GM21515 (cell line): Measurements from ENCODE around the gene NINJ1.
"Not testable (repeated sequence)": the region's sequence is repeated elsewhere in the genome, so short reads cannot be mapped to it uniquely, and the experiment has no call there.

Experiments
- ATAC-seq: cut with Tn5 transposase; IDR thresholded peaks from one replicate; pipeline ENCODE4 v1.9.1; 2021; ENCODE audit not compliant: unreplicated experiment

The NINJ1 gene

DNA sequence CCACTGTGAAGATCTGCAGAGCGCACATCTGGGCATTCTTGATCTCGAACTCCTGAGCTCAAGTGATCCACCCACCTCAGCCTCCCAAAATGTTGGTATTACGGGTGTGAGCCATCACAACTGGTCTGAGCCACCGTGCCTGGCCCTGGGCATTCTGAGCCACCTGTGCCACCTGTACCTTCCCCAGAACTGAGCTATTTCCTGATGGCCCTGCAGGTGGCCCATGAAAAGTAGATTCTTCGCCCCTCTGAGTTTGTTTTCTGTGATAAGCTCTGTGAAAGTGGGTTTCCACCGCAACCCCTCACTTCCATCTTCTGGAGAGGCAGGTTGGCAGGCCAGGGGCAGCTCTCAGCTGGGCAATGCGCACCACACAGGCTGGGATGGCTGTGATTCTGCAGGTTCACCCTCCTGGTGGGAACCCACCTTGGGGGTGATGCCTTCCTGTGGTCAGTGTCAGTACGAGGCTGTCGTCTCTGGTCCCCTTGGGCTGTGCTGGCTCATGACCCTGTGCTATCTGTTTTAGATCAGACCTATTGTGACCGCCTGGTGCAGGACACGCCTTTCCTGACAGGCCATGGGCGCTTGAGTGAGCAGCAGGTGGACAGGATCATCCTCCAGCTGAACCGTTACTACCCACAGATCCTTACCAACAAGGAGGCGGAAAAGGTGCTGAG lies 26.8 kb downstream of the NINJ1 start:
- ATAC-seq: no peak

DNA sequence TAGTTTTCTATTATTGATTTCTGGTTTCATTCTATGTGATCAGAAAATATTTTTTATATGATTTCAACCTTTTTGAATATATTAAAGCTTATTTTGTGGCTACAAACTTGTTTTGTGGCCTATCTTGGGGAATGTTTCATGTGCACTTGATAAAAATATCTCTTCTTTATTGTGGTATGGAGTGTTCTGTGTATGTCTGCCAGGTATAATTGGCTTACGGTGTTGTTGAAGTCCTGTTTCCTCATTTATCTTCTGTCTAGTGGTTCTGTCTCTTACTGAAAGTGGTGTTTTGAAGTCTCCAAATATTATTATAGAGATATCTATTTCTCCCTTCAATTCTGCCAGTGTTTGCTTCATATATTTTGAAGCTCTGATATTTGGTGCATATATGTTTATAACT lies 28.4 kb downstream of the NINJ1 start:
- ATAC-seq: no peak

DNA sequence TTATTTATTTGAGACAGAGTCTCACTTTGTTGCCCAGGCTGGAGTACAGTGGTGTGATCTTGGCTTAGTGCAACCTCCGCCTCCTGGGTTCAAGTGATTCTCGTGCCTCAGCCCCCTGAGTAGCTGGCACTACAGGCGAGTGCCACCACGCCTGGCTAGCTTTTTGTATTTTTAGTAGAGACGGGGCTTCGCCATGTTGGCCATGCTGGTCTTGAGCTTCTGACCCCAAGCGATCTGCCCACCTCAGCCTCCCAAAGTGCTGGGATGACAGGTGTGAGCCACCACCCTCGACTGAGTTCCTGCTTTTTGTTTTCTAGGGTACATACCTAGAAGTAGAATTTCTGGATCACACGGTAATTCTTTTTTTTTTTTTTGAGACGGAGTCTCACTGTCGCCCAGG lies 33.0 kb downstream of the NINJ1 start:
- not testable (repeated sequence) for ATAC-seq

DNA sequence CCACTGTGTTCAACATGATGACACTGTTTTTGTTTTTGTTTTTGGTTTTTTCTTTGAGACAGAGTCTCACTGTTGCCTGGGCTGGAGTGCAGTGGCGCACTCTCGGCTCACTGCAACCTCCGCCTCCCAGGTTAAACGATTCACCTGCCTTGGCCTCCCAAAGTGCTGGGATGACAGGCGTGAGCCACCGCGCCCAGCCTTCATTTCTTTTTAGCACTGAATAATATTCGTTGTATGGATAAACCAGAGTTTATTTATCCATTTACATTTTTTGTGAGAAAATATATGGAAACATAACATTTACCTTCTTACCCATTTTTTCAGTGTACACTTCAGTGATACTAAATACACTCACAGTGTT lies 33.8 kb downstream of the NINJ1 start:
- no peak for ATAC-seq

DNA sequence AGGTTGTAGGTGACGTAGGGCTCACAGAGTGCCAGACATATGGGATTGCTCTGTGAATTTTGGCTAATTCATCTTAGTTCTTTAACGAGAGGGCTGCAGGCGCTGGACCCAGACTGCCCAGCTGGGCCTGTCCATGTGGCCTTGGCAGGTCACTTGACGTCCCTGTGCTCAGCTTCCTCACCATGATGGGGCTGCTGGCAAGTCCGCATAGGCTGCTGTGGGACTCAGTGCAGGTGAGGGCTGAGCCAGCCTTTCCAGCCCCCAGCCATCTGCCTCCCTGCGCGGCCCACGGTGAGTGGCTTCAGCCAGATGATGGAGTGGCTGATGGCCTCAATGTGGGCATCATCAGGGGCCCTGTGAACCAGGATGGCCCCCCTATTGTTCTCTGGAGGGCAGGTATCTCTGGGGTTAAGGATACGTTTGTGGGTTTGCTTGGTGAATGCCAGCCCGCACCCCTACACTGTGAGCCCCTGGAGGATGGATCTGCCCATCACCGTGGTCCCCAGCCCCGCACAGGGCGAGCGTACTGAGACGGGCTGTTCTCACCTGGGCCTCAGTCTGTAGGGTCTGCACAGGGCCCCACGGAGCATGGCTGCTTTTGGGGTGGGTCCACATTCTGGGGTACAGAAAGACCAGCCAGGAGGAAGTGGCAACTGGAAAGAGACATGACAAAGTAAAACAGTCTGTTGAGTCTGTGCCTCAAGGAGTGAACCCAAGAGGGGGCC lies 34.3 kb downstream of the NINJ1 start:
- no peak for ATAC-seq

DNA sequence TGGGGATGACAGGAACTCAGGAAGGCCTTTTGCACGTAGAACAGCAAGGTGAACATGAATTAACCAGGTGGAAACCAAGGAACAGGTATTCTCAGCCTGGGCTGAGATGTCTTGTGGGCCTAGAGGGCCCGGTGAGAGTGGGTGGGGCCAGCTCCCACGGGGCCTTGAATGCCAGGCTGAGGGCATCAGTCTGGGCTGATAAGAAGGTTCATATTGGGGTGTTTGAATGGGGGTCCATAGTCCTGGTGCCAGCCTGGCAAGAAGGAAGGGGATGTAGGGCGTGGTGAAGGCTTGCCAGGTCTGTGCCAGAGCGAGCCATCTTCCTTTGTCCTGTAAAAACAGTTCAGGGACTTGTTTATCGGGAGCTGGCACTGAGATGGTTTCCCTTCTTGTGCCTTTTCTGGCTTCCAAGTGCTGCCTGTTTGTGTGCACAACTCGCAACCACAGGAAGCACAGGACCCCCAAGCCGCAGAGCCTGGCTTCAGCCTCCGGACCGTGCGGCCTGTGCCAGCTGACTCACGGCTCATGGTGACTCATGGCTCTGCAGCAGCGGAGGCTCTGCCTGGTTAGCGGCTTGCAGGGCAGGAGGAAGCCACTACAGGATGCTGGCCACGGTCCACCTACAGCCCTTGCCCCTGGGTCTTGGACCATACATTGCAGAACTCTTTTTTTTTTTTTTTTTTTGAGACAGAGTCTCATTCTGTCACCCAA lies 35.7 kb downstream of the NINJ1 start:
- no peak for ATAC-seq

DNA sequence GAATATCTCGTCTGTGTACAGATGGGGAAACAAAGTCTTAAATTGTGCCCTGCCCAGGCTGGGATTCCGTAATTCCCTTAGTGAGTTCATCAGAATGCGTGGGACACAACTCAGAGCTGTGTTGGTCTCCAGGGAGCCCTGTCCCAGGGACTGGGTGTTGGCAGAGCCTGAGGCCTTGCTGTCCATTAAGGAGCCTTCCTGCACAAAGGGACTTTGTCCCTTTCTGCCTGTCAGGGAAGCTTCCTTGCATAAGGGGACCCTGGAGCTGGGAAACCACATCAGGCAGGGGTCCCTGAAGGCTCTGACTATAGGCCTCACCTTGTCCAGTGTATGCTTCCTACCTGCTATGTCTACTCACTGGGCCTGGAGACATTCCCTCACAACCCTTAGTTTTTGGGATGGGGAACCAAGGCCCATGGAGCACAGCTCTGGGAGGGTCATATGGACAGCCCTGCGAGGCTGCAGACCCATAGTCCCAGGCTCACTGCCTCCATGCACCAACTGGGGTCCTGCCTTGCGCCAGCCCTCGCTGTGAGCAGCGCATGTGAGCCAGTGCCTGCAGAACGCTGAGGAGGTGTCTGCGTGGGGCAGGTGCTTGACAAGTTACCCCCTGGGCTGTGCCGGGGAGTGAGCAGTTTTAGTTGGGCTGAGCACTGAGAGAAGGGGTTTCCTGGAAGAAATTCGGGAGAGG lies 36.4 kb downstream of the NINJ1 start:
- ATAC-seq: no peak

DNA sequence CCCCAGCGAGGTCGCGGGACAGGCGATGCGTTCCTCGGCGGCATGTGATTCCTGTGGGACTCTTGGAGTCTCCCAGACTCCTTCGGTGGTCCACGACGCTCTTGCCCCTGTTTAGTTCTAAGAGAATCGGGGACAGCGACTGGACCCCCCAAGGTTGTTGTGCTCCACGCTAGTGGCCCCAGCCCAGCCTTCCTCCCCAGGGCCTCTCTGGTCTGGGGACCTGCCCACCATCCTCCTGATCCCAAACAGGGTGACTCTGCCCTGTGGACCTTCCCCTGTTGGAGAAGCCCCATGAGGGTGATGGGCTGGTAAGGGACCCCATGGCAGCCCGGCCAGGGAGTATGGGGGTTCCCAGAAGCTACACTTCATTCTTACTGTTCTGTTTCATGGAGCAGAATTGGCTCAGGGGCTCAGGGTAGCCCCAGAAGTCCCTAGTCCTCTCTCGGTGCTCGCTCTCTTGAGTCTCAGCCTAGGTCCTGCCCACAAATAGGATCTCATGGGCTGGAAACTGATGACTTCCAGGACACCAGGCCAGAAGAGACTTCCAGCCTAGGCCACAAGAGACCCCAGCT lies 37.2 kb downstream of the NINJ1 start:
- no peak for ATAC-seq

DNA sequence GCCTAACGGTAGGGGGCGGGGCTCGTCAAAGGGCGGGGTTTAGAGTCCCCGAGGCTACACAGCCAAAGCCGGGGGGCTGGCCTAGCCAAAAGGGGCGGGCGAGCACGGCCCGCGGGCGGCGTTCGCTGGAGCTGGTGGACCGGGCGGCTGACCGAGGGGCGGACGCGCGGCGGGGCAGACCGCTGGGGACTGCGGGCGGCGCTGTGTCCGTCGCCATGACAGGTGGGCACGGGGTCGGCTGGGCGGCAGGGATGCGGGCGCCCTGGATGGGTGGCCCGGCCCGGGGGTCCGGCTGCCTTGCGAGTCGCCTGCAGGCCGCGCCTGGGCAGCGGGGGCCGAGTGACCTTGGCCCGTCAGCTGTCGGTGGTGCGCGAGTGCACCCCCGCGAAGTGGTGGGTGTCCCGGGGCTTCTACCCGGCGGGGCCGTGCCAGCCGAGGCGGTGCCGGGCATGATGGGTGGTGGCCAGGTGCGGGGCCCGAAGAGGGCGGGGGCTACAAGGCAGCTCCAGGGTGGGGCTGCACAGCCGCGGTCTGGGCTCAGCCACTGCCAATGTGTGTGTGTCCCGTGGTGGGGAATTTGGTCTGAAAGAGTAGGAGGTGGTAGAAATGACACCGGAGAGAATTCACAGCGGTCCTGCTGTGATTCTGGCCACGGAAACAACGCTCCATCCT lies 37.8 kb downstream of the NINJ1 start, which contains the start of gene CARD19:
Gene CARD19, plus strand, starts transcription at position 87 of the 672 bp plus-strand sequence. Its CDS starts 129 bp downstream, at position 216.
- peak; percentile 16 for ATAC-seq

DNA sequence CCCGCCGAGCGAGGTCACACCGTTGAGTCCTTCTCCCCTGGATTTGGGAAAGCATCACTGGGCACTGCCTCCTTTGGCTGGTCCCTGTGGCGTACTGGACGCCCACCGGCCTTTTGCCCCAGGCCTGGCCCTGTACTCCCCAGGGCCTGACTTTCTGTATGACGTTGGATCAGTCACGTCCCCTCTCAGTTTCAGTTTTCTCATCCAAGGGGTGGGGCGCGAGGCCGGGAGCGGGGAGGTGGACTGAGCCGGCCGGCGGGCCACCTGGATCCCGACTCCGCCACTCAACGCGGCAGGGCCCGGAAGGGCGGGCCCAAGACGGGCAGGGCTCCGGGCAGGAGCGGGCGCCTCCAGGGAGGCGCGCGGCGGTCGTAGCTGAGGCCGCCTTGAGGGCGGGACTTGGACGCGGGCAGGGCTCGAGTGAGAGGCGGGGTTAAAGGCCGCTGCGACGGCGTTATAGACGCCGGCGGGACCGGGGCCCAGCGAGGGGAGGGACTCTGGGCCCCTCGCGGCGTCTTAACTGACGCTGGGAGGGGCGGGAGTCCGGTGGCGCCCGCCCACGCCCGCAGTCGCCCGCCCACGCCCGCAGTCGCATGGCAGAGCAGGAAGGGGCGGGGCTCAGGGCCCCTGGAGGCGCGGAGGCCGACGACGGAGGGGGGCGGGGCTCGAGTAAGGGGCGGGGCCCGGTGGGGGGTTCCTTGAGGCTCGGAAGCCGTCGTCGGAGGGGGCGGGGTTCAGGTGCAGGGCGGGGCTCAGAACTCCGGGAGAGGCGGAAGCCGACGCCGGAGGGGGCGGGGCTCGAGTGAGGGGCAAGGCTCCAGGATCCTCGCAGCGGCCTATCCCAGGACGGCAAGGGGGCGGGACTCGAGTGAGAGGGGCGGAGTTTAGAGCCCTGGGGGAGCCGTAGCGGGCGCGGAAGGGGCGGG lies 38.6 kb downstream of the NINJ1 start:
- peak; percentile 62 for ATAC-seq

DNA sequence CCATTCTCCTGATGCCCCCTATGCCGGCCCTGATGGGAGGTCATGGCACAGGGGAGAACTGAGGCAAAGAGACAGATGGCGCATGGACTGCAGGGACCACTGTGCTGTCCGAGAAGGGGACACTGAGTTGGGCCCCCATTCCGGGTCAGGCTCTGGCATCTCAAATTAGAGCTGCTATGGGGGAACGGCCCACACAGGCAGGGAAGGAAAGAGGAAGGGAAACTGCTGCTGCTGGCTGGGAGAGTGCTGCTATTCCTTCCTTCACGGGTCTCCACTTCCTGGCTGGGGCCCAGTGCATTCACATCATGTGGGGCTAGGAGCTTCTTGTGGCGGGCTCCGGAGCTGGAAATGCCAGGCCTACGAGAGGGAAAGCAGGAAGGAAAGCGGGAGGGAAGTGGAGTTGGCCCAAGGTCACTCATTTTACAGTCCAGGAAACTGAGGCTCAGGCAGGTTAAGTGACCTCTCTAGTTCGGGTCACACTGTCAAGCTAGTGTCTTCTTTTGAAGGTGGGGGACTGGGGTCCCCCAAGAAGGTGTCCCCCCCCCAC lies 39.3 kb downstream of the NINJ1 start:
- no peak for ATAC-seq

DNA sequence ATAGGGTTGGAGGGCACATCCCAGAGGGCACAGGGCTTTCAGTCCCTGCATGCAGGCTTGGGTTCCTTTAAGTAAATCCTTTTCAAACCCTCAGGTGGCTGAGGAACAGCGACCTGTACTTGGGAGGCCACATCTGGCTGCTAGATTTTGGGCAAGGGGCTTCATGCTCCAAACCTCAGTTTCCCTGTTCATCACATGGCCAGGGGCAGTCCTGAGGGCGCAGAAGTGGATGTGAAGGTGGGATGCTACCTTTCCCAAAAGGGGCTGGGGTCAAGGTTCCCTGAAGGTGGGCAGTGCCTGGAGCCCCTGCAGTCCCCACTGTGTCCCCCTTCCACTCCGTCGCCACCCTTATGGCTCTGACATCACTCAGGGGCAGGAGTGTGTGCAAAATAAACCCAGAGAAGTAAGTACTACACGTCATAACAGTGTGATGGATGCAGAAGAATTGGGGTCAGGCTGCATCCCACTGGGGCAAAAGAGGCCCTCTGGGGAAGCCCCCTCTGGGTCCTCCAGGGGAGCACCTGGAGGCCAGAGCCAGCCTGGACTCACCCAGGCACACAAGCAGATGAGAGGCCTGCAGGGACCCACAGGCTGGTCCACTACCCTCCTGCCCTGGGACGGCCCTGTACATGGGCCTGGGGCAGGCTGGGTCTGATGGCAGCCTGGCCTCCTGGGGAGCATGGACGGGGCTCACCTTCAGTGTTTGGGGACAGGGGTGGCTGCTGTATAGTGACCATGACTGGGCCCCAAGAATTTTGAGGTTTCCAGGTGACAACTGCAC lies 40.0 kb downstream of the NINJ1 start:
- no peak for ATAC-seq

DNA sequence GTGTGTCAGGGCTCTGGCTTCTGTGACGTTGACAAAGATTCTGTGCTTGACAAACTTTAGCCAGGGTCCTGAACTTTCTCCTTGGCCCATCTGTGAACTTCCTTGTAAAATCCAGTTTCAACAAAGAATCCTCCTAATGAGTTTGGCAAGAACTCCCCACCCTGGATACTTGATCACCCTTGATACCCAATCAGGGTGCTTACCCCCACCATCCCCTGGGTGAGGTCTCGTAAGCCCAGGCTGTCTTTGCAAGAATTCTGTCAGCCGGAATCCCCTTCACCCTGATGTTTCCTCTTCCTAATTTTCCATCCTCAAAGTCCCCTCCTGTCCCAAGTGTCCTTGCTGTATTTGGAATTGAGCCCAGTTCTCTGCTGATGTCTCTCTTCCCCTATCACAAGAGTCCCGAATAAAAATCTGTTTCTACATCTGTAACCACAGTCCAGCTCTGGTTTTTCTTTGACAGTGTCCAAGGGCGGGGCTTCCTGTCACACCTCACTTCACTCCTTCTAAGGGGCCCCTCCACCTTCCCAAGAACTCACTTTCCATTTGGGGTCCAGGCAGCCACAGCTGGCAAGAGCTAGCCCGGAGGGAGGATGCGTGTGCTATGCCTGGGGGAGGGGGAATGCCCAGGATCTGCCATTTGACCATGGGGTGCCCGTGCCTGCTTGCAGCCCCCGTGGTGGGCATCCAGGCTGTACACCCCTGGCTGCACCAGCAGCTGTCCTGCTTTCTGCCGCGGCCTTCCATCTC lies 40.7 kb downstream of the NINJ1 start:
- ATAC-seq: no peak

DNA sequence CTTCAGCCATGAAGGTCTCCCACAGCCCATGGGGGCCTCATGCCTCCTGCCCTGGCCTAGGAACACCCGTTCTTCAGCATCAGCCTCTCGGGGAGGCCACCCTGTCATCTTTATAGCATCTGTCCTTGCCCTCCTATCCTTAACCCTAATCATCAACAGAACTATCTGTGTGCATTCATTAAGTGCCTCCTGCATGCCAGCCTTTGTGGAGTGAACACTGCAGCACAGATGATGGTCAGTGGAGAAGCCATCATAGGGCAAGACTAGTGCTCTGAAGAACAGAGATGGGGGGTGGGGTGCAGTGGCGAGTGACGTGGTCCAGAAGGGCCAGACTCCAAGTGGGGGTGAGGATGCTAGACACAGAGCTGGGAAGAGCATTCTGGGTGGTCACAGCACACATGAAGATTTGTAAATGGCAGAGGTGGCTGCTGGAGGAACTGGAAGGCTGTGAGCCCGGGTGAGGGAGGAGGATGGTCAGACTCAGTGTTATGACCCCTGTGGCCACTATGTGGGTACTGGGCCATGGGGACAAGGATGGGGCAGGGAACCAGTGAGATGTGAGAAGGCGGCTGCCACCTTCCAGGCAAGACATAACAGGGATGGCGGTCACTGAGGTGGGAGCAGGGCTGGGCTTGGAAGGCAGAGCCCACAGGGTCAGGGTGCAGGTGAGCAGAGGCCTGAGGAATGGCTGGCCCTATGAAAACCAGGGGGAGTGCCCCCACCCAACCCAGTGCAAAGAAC lies 41.6 kb downstream of the NINJ1 start:
- ATAC-seq: no peak

DNA sequence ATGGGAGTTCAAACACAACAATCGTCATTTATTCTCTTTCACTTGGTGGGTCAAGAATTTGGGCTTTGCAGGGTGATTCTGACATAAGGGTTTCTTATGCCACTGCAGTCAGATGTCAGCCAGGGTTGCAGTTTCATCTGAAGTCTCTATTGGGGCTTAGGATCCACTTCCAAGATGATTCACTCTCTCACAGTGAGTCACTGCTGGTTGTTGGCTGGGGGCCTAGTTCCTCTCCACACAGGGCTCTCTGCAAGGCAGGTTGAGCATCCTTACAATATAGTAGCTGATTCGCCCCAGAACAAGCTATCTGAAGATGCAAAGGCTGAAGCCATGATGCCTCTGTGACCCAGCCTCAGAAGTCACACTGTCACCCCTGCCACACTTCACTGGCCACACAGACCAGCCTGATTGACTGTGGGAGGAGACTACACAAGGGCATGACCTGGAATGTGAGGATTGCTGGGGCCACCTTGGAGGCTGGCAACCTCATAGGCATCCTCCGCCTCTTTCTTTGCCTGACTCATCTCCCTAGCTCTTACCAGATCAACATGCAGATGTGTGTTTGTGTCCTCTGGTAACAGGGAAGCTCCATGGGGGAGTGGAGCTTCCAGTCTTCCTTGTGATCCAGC lies 42.5 kb downstream of the NINJ1 start:
- no peak for ATAC-seq

DNA sequence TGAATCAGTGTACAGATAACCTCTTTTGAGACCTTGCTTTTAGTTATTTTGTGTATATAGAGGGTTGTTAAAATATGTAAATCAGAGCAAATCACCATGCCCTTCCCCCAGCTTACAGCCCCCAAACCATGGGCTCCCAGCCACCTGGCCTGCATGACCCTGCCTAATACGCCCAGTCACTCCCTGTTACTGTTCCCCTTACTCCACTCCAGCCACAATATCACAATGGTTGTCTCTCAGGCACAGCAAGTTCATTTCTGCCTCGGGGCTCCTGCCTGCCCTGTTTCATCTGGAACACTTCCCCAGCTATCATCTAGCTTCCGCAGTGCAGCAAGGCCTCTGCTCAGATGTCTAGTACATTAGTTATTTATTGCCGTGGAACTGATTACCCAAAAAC lies 43.0 kb downstream of the NINJ1 start:
- ATAC-seq: no peak
